ENCODE data around the gene GRAPL.
"Not testable (repeated sequence)": the region's sequence is repeated elsewhere in the genome, so short reads cannot be mapped to it uniquely, and the experiment has no call there.

DNA sequence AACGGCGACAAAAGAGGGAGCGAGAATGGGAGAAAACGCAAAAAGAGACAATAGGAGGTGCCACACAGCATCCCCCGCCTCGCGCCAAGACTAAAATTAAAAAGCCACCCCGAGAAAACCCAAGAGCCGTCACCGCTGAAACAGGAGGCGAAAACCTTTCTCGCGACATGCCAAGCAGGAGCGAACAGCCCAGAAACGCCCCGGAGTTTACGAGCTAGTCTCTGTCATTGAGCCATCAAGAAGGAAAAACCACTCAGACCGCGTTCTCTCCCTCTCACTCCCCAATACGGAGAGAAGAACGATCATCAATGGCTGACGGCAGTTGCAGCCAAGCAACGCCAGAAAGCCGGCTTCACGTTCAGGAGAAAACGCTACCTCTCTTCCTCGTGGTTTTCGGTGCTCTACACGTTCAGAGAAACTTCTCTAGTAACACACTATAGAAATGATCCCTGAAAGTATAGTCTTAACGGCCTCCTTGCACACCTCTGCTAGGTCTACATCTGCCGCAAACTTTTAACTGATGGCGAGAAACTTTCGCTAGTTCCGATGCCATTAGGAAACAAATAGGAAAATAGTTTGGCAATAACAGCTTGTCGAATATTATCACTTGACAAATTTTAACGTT, 62.5 kb downstream of the GRAPL start:
- not testable (repeated sequence) for TF ChIP-seq CTCF (IDR thresholded peaks at IDR 0.05); EZH2 (IDR thresholded peaks at IDR 0.05; ENCODE audit: borderline replicate concordance, insufficient read depth, low read depth, low read length, poor library complexity, severe bottlenecking)
